PC-9 (cell line): ENCODE data around the gene GPRIN2. TPM values are rescaled to one million over a fixed set of nuclear protein-coding genes. Genes with fewer than 3 reads are reported as not detected.
"Not testable (repeated sequence)": the region's sequence is repeated elsewhere in the genome, so short reads cannot be mapped to it uniquely, and the experiment has no call there.

Experiments used
- BruUV-seq: library from RNA; stranded (reverse); fragments of 400-500 nt; replicated peaks from 2 replicates; lab custom pipeline; 2021; lab: Mats Ljungman, UMichigan
- CTCF ChIA-PET: fragments of 300-600 bp; sonication (Branson Sonifier 250); formaldehyde crosslinking; loops from one replicate; lab custom pipeline; 2022; ENCODE audit warnings: antibody characterized with exemption; lab: Charles Lee
- POLR2A ChIA-PET: fragments of 300-600 bp; sonication (Branson Sonifier 250); formaldehyde crosslinking; loops from one replicate; lab custom pipeline; 2022; ENCODE audit warnings: antibody characterized with exemption; ENCODE audit not compliant: unreplicated experiment; lab: Charles Lee
- DNase-seq, 2 experiments: peaks; one replicate each; pipeline versions ENCODE4 v3.0.0 to v3.0.0-alpha.2; 2015 to 2022; ENCODE audit warnings: mixed read lengths in 1 of 2
- H2AFZ ChIP-seq: fragments of 200-600 bp; sonication (generic); 2 replicates; pipeline ENCODE4 v1.8.1; 2017; ENCODE audit warnings: antibody characterized with exemption
- H3F3A ChIP-seq: fragments of 200-600 bp; sonication (generic); 2 replicates; pipeline ENCODE4 v1.8.1; 2017; ENCODE audit warnings: antibody characterized with exemption, mild to moderate bottlenecking, low read depth; ENCODE audit not compliant: insufficient read depth
- H3K27ac ChIP-seq: fragments of 200-600 bp; sonication (generic); 2 replicates; pipeline ENCODE4 v1.6.1; 2016; ENCODE audit warnings: mixed run types
- H3K27me3 ChIP-seq: fragments of 200-600 bp; sonication (generic); 2 replicates; pipeline ENCODE4 v1.6.1; 2016; ENCODE audit warnings: low read depth, mixed run types; ENCODE audit not compliant: insufficient read depth
- H3K36me3 ChIP-seq: fragments of 200-600 bp; sonication (generic); 2 replicates; pipeline ENCODE4 v1.6.1; 2016; ENCODE audit warnings: low read depth, mixed run types
- H3K4me1 ChIP-seq: fragments of 200-600 bp; sonication (generic); replicated peaks from 2 replicates; pipeline ENCODE4 v1.6.1; 2016; ENCODE audit warnings: mixed run types; ENCODE audit not compliant: insufficient read depth
- H3K4me2 ChIP-seq: fragments of 200-600 bp; sonication (generic); 2 replicates; pipeline ENCODE4 v1.6.1; 2017; ENCODE audit warnings: mixed run types
- H3K4me3 ChIP-seq: fragments of 200-600 bp; sonication (generic); 2 replicates; pipeline ENCODE4 v1.6.1; 2016; ENCODE audit warnings: mixed run types
- H3K79me2 ChIP-seq: fragments of 200-600 bp; sonication (generic); 2 replicates; pipeline ENCODE4 v1.6.1; 2017; ENCODE audit warnings: low read depth, mixed run types
- H3K9me2 ChIP-seq: fragments of 200-600 bp; sonication (generic); 2 replicates; pipeline ENCODE4 v1.8.1; 2017; ENCODE audit warnings: mild to moderate bottlenecking; ENCODE audit not compliant: insufficient read depth
- H3K9me3 ChIP-seq: fragments of 200-600 bp; sonication (generic); 2 replicates; pipeline ENCODE4 v1.8.1; 2016; ENCODE audit warnings: low read depth; ENCODE audit not compliant: insufficient read depth
- H4K20me1 ChIP-seq: fragments of 200-600 bp; sonication (generic); 2 replicates; pipeline ENCODE4 v1.8.1; 2017; ENCODE audit not compliant: insufficient read depth
- intact Hi-C: fragments of 100-400 bp; cut with micrococcal nuclease; formaldehyde crosslinking; loops from one replicate; pipeline ENCODE4 v1.10.0; 2022; ENCODE audit not compliant: unreplicated experiment
- total RNA-seq: library from RNA; stranded (reverse); gene quantifications from 2 replicates; pipeline ENCODE4 v1.2.3, GENCODE V29; 2021

GPRIN2 gene
- total RNA-seq, 1 experiment from 2014 or later = 33.1 TPM

DNA sequence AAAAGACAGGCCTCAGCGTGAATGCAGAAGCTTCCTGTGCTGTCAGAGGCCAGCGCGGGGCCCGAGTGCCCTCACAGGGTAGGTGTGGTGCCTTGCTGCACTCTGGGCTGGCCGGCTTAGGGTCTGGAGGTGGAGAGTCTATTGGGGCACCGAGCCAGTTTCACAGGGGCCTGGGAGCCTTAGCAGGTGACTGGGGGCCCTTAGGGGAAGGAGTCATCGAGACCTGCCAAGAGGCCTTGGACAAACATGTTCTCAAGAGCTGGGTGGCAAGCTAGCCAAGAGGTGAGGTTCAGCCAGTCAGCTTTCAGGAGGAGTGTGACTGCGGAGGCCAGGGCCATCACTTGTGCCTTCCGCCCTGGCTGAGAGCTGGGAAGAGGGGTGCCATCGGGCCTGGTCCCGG, 26.1 kb upstream of the GPRIN2 start:
- POLR2A ChIA-PET, H4K20me1 ChIP-seq, H3K4me2 ChIP-seq, BruUV-seq, H3K79me2 ChIP-seq, H3K36me3 ChIP-seq, H3F3A ChIP-seq, H3K27ac ChIP-seq, H3K27me3 ChIP-seq, intact Hi-C loops, H3K9me3 ChIP-seq, DNase-seq, H3K4me1 ChIP-seq, H3K9me2 ChIP-seq, H3K4me3 ChIP-seq, CTCF ChIA-PET, H2AFZ ChIP-seq: not testable (repeated sequence)

- POLR2A ChIA-PET, H3K4me1 ChIP-seq, DNase-seq, H4K20me1 ChIP-seq, H3K4me2 ChIP-seq, H3K9me2 ChIP-seq, intact Hi-C loops, H3K9me3 ChIP-seq, H2AFZ ChIP-seq, H3K79me2 ChIP-seq, CTCF ChIA-PET, H3K4me3 ChIP-seq, BruUV-seq, H3K27me3 ChIP-seq, H3K27ac ChIP-seq, H3K36me3 ChIP-seq, H3F3A ChIP-seq: not testable (repeated sequence)
Measured at GRCh38 chr10:46581997-46582396, 25.5 kb upstream of the GPRIN2 start.

GRCh38 chr10:46579378-46579777, 22.9 kb upstream of the GPRIN2 start:
- H4K20me1 ChIP-seq, H3K27me3 ChIP-seq, H3K4me2 ChIP-seq, H3K79me2 ChIP-seq, H3K9me3 ChIP-seq, DNase-seq, H3K27ac ChIP-seq, H3K4me1 ChIP-seq, H3K9me2 ChIP-seq, POLR2A ChIA-PET, H3F3A ChIP-seq, H2AFZ ChIP-seq, intact Hi-C loops, H3K36me3 ChIP-seq, CTCF ChIA-PET, H3K4me3 ChIP-seq, BruUV-seq: not testable (repeated sequence)

DNA sequence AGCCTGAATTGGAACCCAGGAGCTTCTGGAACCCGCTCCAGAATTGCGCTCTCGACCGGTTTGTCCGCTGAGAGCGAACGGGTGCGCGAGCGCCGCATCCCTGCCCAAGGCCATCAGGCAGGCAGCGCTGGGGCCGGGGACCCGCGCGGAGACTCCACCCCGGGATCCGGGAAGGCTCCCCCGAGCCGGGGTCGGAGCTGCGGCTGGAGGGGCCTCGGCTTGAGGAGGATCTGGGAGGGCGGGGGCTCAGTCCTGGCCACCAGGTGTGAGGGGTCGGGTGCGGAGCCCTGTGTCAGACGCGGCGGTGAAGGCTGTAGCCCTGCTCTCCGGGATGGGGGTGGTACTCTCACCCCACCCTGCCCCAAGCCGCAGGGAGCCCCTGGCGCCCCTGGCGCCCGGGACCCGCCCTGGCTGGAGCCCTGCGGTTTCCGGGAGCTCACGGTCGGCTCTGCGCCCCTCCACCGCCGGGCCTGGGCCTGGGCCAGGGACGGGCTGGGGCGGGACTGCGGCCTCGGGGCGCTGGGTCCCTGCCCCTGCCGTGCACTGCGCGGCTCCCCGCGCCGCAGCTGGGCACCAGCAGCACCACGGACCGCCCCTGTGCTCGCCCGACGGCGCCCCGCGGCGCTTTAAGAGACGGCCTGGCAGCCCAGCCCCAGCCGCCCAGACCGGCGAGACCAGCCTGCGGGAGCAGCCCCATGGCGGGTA, 22.2 kb upstream of the GPRIN2 start, which contains the start of gene SYT15:
Gene SYT15 (plus strand): TSS at position 655 of the 705 bp plus-strand sequence. CDS start 41 bp downstream, at position 696.
- H3F3A ChIP-seq, POLR2A ChIA-PET, H3K79me2 ChIP-seq, CTCF ChIA-PET, BruUV-seq, H3K27me3 ChIP-seq, H3K27ac ChIP-seq, H3K9me3 ChIP-seq, H3K4me2 ChIP-seq, H3K4me3 ChIP-seq, H3K9me2 ChIP-seq, H4K20me1 ChIP-seq, H3K4me1 ChIP-seq, intact Hi-C loops, H3K36me3 ChIP-seq, H2AFZ ChIP-seq: not testable (repeated sequence)
- DNase-seq = peak in 1 of 2 experiments; percentile 38

GRCh38 chr10:46577624-46578473, 21.4 kb upstream of the GPRIN2 start:
- H3F3A ChIP-seq, H3K9me2 ChIP-seq, DNase-seq, H3K9me3 ChIP-seq, H3K79me2 ChIP-seq, H3K4me3 ChIP-seq, H3K27ac ChIP-seq, CTCF ChIA-PET, H4K20me1 ChIP-seq, H2AFZ ChIP-seq, H3K4me2 ChIP-seq, POLR2A ChIA-PET, BruUV-seq, H3K27me3 ChIP-seq, intact Hi-C loops, H3K36me3 ChIP-seq, H3K4me1 ChIP-seq: not testable (repeated sequence)

GRCh38 chr10:46573884-46574283, 17.4 kb upstream of the GPRIN2 start:
- H3K9me2 ChIP-seq, DNase-seq, H3K4me1 ChIP-seq, H3F3A ChIP-seq, H2AFZ ChIP-seq, BruUV-seq, H3K4me3 ChIP-seq, H3K27ac ChIP-seq, H3K79me2 ChIP-seq, H3K9me3 ChIP-seq, POLR2A ChIA-PET, CTCF ChIA-PET, H3K36me3 ChIP-seq, H4K20me1 ChIP-seq, intact Hi-C loops, H3K27me3 ChIP-seq, H3K4me2 ChIP-seq: not testable (repeated sequence)

DNA sequence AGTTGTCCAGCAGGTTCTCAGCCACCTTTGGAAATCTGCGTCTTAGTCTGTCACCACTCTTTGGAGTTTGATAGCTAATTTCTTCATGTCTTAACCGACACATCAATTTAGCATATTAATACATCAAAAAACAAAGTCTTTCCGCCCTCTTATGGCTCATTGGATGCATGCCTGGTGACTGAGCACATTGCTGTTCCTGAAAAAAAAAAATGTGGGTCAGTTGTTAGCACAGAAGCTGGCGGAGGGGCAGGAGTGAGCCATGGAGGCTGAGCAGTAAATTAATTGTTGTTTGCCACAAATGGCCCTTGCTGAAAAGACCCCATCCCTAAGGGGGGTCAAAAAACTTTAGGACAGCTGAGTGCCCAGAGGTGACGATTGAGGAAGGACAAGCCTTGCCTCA, 16.9 kb upstream of the GPRIN2 start:
- H3K4me1 ChIP-seq, H3K36me3 ChIP-seq, BruUV-seq, POLR2A ChIA-PET, H4K20me1 ChIP-seq, H3F3A ChIP-seq, H3K27me3 ChIP-seq, H3K9me3 ChIP-seq, H3K27ac ChIP-seq, H3K79me2 ChIP-seq, intact Hi-C loops, H3K4me2 ChIP-seq, H3K9me2 ChIP-seq, DNase-seq, H3K4me3 ChIP-seq, H2AFZ ChIP-seq, CTCF ChIA-PET: not testable (repeated sequence)
